GM19455 (cell line): Measurements from ENCODE around the gene PRSS56.

Experiments used
- ATAC-seq: cut with Tn5 transposase; IDR thresholded peaks from one replicate; pipeline ENCODE4 v1.9.1; 2021; ENCODE audit not compliant: unreplicated experiment

The PRSS56 gene

GRCh38 chr2:232501794-232502390 lies 18.3 kb upstream of the PRSS56 start:
- no peak for ATAC-seq

GRCh38 chr2:232502511-232502910 lies 17.7 kb upstream of the PRSS56 start:
- ATAC-seq = no peak

- no peak for ATAC-seq
Observed at GRCh38 chr2:232502911-232503808, 17.0 kb upstream of the PRSS56 start.

GRCh38 chr2:232503809-232504323 lies 16.3 kb upstream of the PRSS56 start:
- no peak for ATAC-seq

GRCh38 chr2:232504438-232504837 lies 15.8 kb upstream of the PRSS56 start:
- ATAC-seq = no peak

- no peak for ATAC-seq
Observed at GRCh38 chr2:232505856-232506255, 14.3 kb upstream of the PRSS56 start.

- no peak for ATAC-seq
Observed at GRCh38 chr2:232506709-232507108, 13.5 kb upstream of the PRSS56 start.

- no peak for ATAC-seq
Observed at GRCh38 chr2:232508251-232508650, 11.9 kb upstream of the PRSS56 start.

- ATAC-seq = no peak
Observed at GRCh38 chr2:232511336-232511890, 8.8 kb upstream of the PRSS56 start.

GRCh38 chr2:232512602-232513001 lies 7.6 kb upstream of the PRSS56 start:
- no peak for ATAC-seq

GRCh38 chr2:232513353-232513752 lies 6.8 kb upstream of the PRSS56 start:
- no peak for ATAC-seq

GRCh38 chr2:232515639-232516038 lies 4.5 kb upstream of the PRSS56 start:
- no peak for ATAC-seq

- no peak for ATAC-seq
Observed at GRCh38 chr2:232516551-232516950, 3.6 kb upstream of the PRSS56 start.

- ATAC-seq = no peak
Observed at GRCh38 chr2:232518844-232519243, 1.3 kb upstream of the PRSS56 start.

- ATAC-seq = no peak
Observed at GRCh38 chr2:232520489-232520888, 301 bp downstream of the PRSS56 start.

- ATAC-seq = no peak
Observed at GRCh38 chr2:232521098-232521497, 910 bp downstream of the PRSS56 start.

GRCh38 chr2:232521959-232522622 lies 1.9 kb downstream of the PRSS56 start:
- no peak for ATAC-seq

GRCh38 chr2:232522623-232523401 lies 2.6 kb downstream of the PRSS56 start:
- no peak for ATAC-seq

GRCh38 chr2:232523402-232523681 lies 3.2 kb downstream of the PRSS56 start:
- no peak for ATAC-seq

GRCh38 chr2:232523682-232524597 lies 3.8 kb downstream of the PRSS56 start:
- no peak for ATAC-seq
